ENCODE results near the gene USF3.

GRCh38 chr3:113677737-113678136 lies 18.7 kb downstream of the USF3 start:
- no peak for TF ChIP-seq CTCF (conservative IDR thresholded peaks at IDR 0.05; ENCODE audit: low read length)
- TF ChIP-seq EZH2phosphoT487 (IDR thresholded peaks at IDR 0.05; ENCODE audit: borderline replicate concordance): no peak
